BLaER1 (cell line): ENCODE measurements around the gene LHPP.

Experiments
- H3K27ac ChIP-seq: shearing (Covaris generic); formaldehyde crosslinking; 2 replicates; pipeline ENCODE4 v1.8.1; 2022
- H3K27me3 ChIP-seq: shearing (Covaris generic); formaldehyde crosslinking; 2 replicates; pipeline ENCODE4 v1.8.1; 2022
- H3K36me3 ChIP-seq: shearing (Covaris generic); formaldehyde crosslinking; 2 replicates; pipeline ENCODE4 v1.8.1; 2022
- H3K4me1 ChIP-seq: shearing (Covaris generic); formaldehyde crosslinking; 2 replicates; pipeline ENCODE4 v1.8.1; 2022
- H3K4me2 ChIP-seq: shearing (Covaris generic); formaldehyde crosslinking; 2 replicates; pipeline ENCODE4 v1.8.1; 2022
- H3K4me3 ChIP-seq: shearing (Covaris generic); formaldehyde crosslinking; 2 replicates; pipeline ENCODE4 v1.8.1; 2022
- H3K9ac ChIP-seq: shearing (Covaris generic); formaldehyde crosslinking; 2 replicates; pipeline ENCODE4 v1.8.1; 2022
- H3K9me3 ChIP-seq: shearing (Covaris generic); formaldehyde crosslinking; 2 replicates; pipeline ENCODE4 v1.8.1; 2022
- H4K20me1 ChIP-seq: shearing (Covaris generic); formaldehyde crosslinking; 2 replicates; pipeline ENCODE4 v1.8.1; 2022
- Cebpa-rat ChIP-seq: shearing (Covaris generic); IDR thresholded peaks from 2 replicates; pipeline ENCODE4 v1.8.1; 2022

Gene LHPP

GRCh38 chr10:124616040-124616835, 154.6 kb downstream of the LHPP start:
- no peaks in the 10 kb centered on the region for H3K27me3 ChIP-seq
- H3K27ac ChIP-seq: peak overlapping the region; percentile 60
- H3K9me3 ChIP-seq: no peaks in the 10 kb centered on the region
- no peak overlapping the region for H3K4me3 ChIP-seq
- TF ChIP-seq Cebpa-rat: no peak
- H3K4me2 ChIP-seq: peak overlapping the region; percentile 96
- no peaks in the 10 kb centered on the region for H3K36me3 ChIP-seq
- H4K20me1 ChIP-seq: peaks cover 98% of the 10 kb centered on the region
- H3K4me1 ChIP-seq: peaks cover 100% of the 10 kb centered on the region
- peak overlapping the region; percentile 34; the same call in 1 of the 2 replicates for H3K9ac ChIP-seq

- Histone ChIP-seq H3K9me3 (no peaks in the 10 kb centered on the region), H3K27me3 (no peaks in the 10 kb centered on the region; the same call in 1 of the 2 replicates), H3K4me2 (peak overlapping the region; percentile 96), H3K4me1 (peaks cover 100% of the 10 kb centered on the region), H4K20me1 (peaks cover 98% of the 10 kb centered on the region), H3K27ac (peak overlapping the region; percentile 60), H3K9ac (peak overlapping the region; percentile 55; the same call in 1 of the 2 replicates), H3K36me3 (no peaks in the 10 kb centered on the region), H3K4me3 (no peak overlapping the region)
- TF ChIP-seq Cebpa-rat: no peak
These were observed 155.2 kb downstream of the LHPP start for GRCh38 chr10:124616836-124617130.

GRCh38 chr10:124618470-124619073, 156.9 kb downstream of the LHPP start:
- no peak for TF ChIP-seq Cebpa-rat
- Histone ChIP-seq H3K36me3 (peaks cover 6% of the 10 kb centered on the region; the same call in 1 of the 2 replicates), H3K27me3 (peaks cover 16% of the 10 kb centered on the region), H3K9me3 (no peaks in the 10 kb centered on the region), H4K20me1 (peaks cover 100% of the 10 kb centered on the region), H3K9ac (peak overlapping the region; percentile 55), H3K4me2 (peak overlapping the region; percentile 96), H3K4me3 (peak overlapping the region; percentile 40), H3K4me1 (peaks cover 100% of the 10 kb centered on the region), H3K27ac (peak overlapping the region; percentile 23; the same call in 1 of the 2 replicates)

GRCh38 chr10:124619195-124619594, 157.6 kb downstream of the LHPP start:
- H3K27ac ChIP-seq: peak overlapping the region; percentile 23; the same call in 1 of the 2 replicates
- no peaks in the 10 kb centered on the region for H3K9me3 ChIP-seq
- peaks cover 22% of the 10 kb centered on the region for H3K27me3 ChIP-seq
- H3K4me3 ChIP-seq: peak overlapping the region; percentile 40
- TF ChIP-seq Cebpa-rat: no peak
- peak overlapping the region; percentile 96 for H3K4me2 ChIP-seq
- H4K20me1 ChIP-seq: peaks cover 100% of the 10 kb centered on the region
- H3K4me1 ChIP-seq: peaks cover 100% of the 10 kb centered on the region
- H3K9ac ChIP-seq: no peak overlapping the region
- H3K36me3 ChIP-seq: peaks cover 6% of the 10 kb centered on the region; the same call in 1 of the 2 replicates

- Histone ChIP-seq H3K4me1 (peaks cover 100% of the 10 kb centered on the region), H3K27me3 (peaks cover 30% of the 10 kb centered on the region), H4K20me1 (peaks cover 100% of the 10 kb centered on the region), H3K9me3 (no peaks in the 10 kb centered on the region), H3K9ac (peak overlapping the region; percentile 11; the same call in 1 of the 2 replicates), H3K4me2 (peak overlapping the region; percentile 96), H3K36me3 (peaks cover 6% of the 10 kb centered on the region; the same call in 1 of the 2 replicates), H3K27ac (no peak overlapping the region), H3K4me3 (peak overlapping the region; percentile 36; the same call in 1 of the 2 replicates)
- TF ChIP-seq Cebpa-rat: no peak
These were observed 158.3 kb downstream of the LHPP start for GRCh38 chr10:124619802-124620490.

GRCh38 chr10:124621637-124622036, 160.0 kb downstream of the LHPP start:
- H3K36me3 ChIP-seq: peaks cover 6% of the 10 kb centered on the region; the same call in 1 of the 2 replicates
- H3K9ac ChIP-seq: peak overlapping the region; percentile 43; the same call in 1 of the 2 replicates
- no peak overlapping the region for H3K4me3 ChIP-seq
- H3K27ac ChIP-seq: no peak overlapping the region
- peak overlapping the region; percentile 96 for H3K4me2 ChIP-seq
- TF ChIP-seq Cebpa-rat: no peak
- H3K9me3 ChIP-seq: no peaks in the 10 kb centered on the region
- peaks cover 100% of the 10 kb centered on the region for H4K20me1 ChIP-seq
- peaks cover 100% of the 10 kb centered on the region for H3K4me1 ChIP-seq
- H3K27me3 ChIP-seq: peaks cover 41% of the 10 kb centered on the region

- no peak for TF ChIP-seq Cebpa-rat
- Histone ChIP-seq H3K9ac (peak overlapping the region; percentile 43), H3K4me2 (peak overlapping the region; percentile 96), H3K36me3 (peaks cover 6% of the 10 kb centered on the region; the same call in 1 of the 2 replicates), H3K27me3 (peaks cover 41% of the 10 kb centered on the region), H3K27ac (peak overlapping the region; percentile 21; the same call in 1 of the 2 replicates), H4K20me1 (peaks cover 100% of the 10 kb centered on the region), H3K4me3 (peak overlapping the region; percentile 15; the same call in 1 of the 2 replicates), H3K9me3 (no peaks in the 10 kb centered on the region), H3K4me1 (peaks cover 100% of the 10 kb centered on the region)
These were observed 160.5 kb downstream of the LHPP start for GRCh38 chr10:124622158-124622557.

- H3K9ac ChIP-seq: no peak overlapping the region
- no peaks in the 10 kb centered on the region for H3K9me3 ChIP-seq
- peaks cover 6% of the 10 kb centered on the region; the same call in 1 of the 2 replicates for H3K36me3 ChIP-seq
- H3K27me3 ChIP-seq: peaks cover 41% of the 10 kb centered on the region
- H3K27ac ChIP-seq: peak overlapping the region; percentile 21; the same call in 1 of the 2 replicates
- H3K4me2 ChIP-seq: peak overlapping the region; percentile 96
- H3K4me3 ChIP-seq: no peak overlapping the region
- H3K4me1 ChIP-seq: peaks cover 100% of the 10 kb centered on the region
- peaks cover 100% of the 10 kb centered on the region for H4K20me1 ChIP-seq
- TF ChIP-seq Cebpa-rat: no peak
These were observed 161.4 kb downstream of the LHPP start for GRCh38 chr10:124622866-124623536.

GRCh38 chr10:124624006-124624405, 162.4 kb downstream of the LHPP start:
- Histone ChIP-seq H4K20me1 (peaks cover 100% of the 10 kb centered on the region), H3K36me3 (peaks cover 6% of the 10 kb centered on the region; the same call in 1 of the 2 replicates), H3K9ac (peak overlapping the region; percentile 8; the same call in 1 of the 2 replicates), H3K4me2 (peak overlapping the region; percentile 96), H3K27ac (peak overlapping the region; percentile 35; the same call in 1 of the 2 replicates), H3K27me3 (peaks cover 41% of the 10 kb centered on the region), H3K4me1 (peaks cover 100% of the 10 kb centered on the region), H3K4me3 (no peak overlapping the region; the same call in 1 of the 2 replicates), H3K9me3 (no peaks in the 10 kb centered on the region)
- no peak for TF ChIP-seq Cebpa-rat
